HL-60 (cell line): Measurements from ENCODE around the gene BOK.

Source experiments
- DNase-seq, 2 experiments: peaks; one replicate each; pipeline ENCODE4 v3.0.0-alpha.2; 2010 to 2020; ENCODE audit warnings: low read depth in 1 of 2, low spot score in 1 of 2
- H3K27ac ChIP-seq: fragments of 250-450 bp; sonication (Bioruptor Pico); replicated peaks from 2 replicates; pipeline ENCODE4 v1.5.1; 2020; ENCODE audit warnings: mild to moderate bottlenecking, moderate library complexity
- H3K27me3 ChIP-seq: fragments of 250-450 bp; sonication (Bioruptor Pico); 2 replicates; pipeline ENCODE4 v1.5.1; 2021; ENCODE audit warnings: mild to moderate bottlenecking, moderate library complexity; ENCODE audit not compliant: insufficient read depth, poor library complexity, severe bottlenecking
- H3K4me3 ChIP-seq: replicated peaks from 2 replicates; pipeline ENCODE4 v1.5.1; 2011; ENCODE audit warnings: mild to moderate bottlenecking, control low read depth, low read length; ENCODE audit not compliant: insufficient read depth
- CTCF ChIP-seq: IDR thresholded peaks from one replicate; pipeline ENCODE4 v1.5.1; 2011; ENCODE audit warnings: low read length, control low read depth, inconsistent platforms; ENCODE audit not compliant: insufficient read depth
- GABPA ChIP-seq: IDR thresholded peaks from 2 replicates; pipeline ENCODE4 v1.6.1; 2012; ENCODE audit warnings: low read depth
- POLR2AphosphoS5 ChIP-seq: IDR thresholded peaks from 2 replicates; pipeline ENCODE4 v1.6.1; 2012; ENCODE audit warnings: low read depth
- REST ChIP-seq: IDR thresholded peaks from 2 replicates; pipeline ENCODE4 v1.6.1; 2012; ENCODE audit warnings: low read depth; ENCODE audit not compliant: insufficient replicate concordance
- SPI1 ChIP-seq: IDR thresholded peaks from 2 replicates; pipeline ENCODE4 v1.6.1; 2012; ENCODE audit warnings: low read depth, mild to moderate bottlenecking, borderline replicate concordance

The BOK gene

GRCh38 chr2:241617431-241618154 lies 59.0 kb downstream of the BOK start:
- Histone ChIP-seq H3K4me3 (no peak overlapping the region), H3K27ac (no peak overlapping the region)

GRCh38 chr2:241618296-241618805 lies 59.8 kb downstream of the BOK start:
- DNase-seq = no peak
- no peak overlapping the region for H3K4me3 ChIP-seq

More at GRCh38 chr2:241617431-241618154, 59.0 kb downstream of the BOK start:
- no peaks in the 10 kb centered on the region for H3K27me3 ChIP-seq
- DNase-seq = no peak
- TF ChIP-seq GABPA (peak; percentile 32; the same call in 1 of the 2 replicates), POLR2AphosphoS5 (no peak)

GRCh38 chr2:241618829-241619228 lies 60.3 kb downstream of the BOK start:
- Histone ChIP-seq H3K4me3 (no peak overlapping the region), H3K27me3 (no peaks in the 10 kb centered on the region), H3K27ac (no peak overlapping the region)
- TF ChIP-seq POLR2AphosphoS5 = no peak
- TF ChIP-seq CTCF = no peak
- TF ChIP-seq SPI1 = no peak
- TF ChIP-seq REST = no peak
- TF ChIP-seq GABPA = no peak
- no peak for DNase-seq

More at GRCh38 chr2:241618296-241618805, 59.8 kb downstream of the BOK start:
- no peaks in the 10 kb centered on the region for H3K27me3 ChIP-seq
- TF ChIP-seq CTCF (no peak), REST (no peak), SPI1 (no peak), POLR2AphosphoS5 (no peak), GABPA (no peak)
- no peak overlapping the region for H3K27ac ChIP-seq

GRCh38 chr2:241619597-241620418 lies 61.3 kb downstream of the BOK start:
- TF ChIP-seq GABPA (no peak), CTCF (no peak), REST (no peak), POLR2AphosphoS5 (no peak), SPI1 (no peak)
- H3K27me3 ChIP-seq = no peaks in the 10 kb centered on the region
- DNase-seq = no peak
- H3K4me3 ChIP-seq = no peak overlapping the region
- no peak overlapping the region for H3K27ac ChIP-seq
